HG03045 (cell line): Measurements from ENCODE around the gene SLC22A16.

ENCODE experiments used
- ATAC-seq: cut with Tn5 transposase; IDR thresholded peaks from one replicate; pipeline ENCODE4 v1.9.1; 2021; ENCODE audit warnings: mild to moderate bottlenecking, moderate library complexity; ENCODE audit not compliant: unreplicated experiment

Gene SLC22A16

DNA sequence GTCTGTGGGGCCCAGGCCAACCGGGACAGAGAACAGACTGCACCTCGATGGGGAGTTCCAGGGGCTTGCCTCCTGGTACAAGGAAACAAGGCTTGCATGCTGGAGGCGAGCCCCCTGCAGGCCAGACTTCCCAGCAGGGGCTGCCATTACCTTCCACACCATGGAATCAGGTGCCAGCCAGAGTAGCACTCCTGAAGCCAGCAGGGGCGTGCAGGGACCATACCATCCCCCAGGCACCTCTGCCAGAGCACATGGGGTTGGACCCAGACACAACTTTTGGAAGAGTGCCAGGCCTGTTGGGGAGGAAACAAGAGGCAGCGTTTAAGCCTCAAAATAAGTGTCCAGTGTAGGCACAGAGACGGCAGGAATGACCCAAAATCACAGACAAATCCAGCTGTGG is 67.5 kb downstream of the SLC22A16 start:
- no peak for ATAC-seq

DNA sequence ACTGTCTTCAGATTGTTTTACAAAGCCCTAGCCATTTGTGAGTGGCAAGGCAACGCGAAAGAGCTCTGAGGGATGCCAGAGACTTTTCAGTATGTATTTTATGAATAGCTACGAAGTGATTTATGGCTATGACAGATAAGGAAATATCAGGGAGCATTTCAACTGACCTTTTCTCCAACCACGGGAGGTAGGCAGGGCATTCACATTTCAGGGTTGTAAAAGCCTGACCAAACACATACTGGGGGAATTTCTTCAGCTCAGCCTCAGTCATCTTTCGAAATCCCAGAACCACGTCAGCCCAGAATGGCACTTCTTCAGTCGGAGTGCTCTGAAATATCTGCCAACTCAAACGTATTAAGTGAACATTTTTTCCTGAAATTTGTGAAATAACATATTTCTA is 71.8 kb downstream of the SLC22A16 start:
- no peak for ATAC-seq

DNA sequence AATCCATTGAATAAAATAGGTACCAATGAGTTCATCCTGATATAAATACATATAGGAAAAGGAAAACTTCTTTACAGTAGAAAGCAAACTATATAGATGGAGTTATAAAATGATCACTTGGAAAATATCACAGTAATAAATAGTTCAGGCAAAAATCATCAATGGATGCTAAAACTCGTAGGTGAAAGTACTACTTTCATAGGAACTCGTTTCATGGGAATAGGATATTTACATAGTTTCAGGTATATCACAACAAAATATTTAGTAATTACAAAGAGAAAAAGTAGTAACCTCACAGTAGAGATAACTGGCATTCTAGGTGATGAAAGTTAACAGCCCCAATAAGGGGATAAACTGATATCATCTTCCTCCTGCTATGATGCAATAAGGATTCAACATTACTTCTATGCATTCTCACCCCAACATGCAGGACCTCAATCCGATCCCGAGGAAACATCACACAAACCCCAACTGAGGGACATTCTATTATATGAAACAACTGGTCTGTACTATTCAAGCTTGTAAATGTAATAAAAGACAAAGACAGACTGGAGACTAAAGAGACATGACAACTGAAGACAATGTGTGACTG is 74.7 kb downstream of the SLC22A16 start:
- no peak for ATAC-seq

DNA sequence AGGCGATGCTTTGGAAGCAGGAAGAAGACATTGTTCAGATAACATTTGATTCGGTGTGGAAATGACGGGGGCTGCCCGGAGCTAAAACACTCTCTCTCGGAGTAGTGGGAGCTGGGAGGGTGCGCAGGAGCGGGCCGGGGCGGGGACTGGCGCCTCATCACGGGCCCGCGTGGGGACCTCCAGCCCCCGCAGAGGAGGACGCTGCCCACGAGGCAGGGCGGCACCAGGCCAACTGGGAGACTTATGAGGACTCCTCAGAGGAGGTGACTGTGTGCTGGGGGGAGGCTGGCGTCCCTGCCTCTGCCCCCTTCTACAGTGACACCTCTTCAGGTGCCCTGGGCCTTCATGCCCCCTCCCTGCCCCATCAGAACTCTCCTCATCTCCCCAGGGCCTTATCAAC is 76.2 kb downstream of the SLC22A16 start:
- no peak for ATAC-seq

- ATAC-seq: no peak
Measured at GRCh38 chr6:110399219-110400071, 77.0 kb downstream of the SLC22A16 start.

GRCh38 chr6:110398778-110399177 is 77.6 kb downstream of the SLC22A16 start:
- no peak for ATAC-seq

DNA sequence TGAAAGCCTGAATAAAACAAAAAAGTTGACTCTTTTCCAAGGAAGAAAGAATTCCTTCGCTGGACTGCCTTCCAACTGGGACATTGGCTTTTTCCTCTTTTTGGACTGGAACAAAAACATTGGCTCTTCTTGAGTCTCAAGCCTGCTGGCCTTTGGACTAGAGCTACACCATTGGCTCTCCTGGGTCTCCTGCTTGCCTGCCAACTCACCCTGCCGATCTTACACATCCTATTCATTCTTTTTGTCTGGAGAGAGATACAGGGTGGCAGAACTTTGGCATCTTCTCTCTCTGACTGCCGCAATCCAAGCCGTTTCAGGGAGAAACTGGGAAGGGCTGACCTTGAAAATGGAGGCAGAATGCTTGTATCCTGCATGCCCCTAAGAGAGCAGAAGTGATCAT is 81.2 kb downstream of the SLC22A16 start:
- no peak for ATAC-seq

GRCh38 chr6:110394409-110394808 is 82.0 kb downstream of the SLC22A16 start:
- ATAC-seq: no peak

DNA sequence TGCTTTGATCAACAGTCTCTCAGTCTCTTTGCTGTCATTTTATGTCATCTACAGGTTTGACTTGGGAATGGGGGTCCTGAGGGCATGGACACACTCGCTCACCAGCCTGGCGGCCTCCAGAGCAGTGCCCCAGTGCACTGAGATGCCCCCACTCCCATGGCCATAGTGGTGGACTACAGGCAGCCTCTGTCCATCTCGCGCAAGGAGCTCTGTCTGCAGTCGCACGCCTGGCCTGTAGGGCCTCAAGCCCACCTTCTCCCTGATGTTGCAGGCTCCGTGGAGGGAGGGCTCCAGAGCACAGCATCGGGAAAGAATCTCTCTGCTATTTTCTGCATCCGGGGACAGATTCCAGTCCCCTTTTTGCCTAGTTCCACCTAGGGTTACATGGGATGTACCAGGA is 83.7 kb downstream of the SLC22A16 start:
- ATAC-seq: no peak

DNA sequence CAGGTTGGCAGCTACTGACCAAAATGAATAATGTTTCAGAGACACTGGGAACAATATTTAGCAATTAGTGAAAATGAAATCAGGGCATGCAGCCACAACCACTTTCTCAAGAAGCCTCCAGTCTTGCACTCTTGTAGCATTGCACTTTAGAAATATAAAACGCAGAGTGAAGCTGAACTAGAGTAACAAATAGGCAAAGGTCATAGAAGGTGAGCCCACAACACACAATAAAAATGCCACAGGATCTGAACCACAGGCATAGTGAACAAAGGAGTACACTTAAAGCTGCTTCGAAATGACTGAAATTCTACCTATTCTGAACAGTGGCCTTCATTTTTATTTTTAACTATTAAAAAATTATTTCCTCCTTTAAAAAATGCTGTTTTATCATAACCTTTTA is 86.0 kb downstream of the SLC22A16 start:
- ATAC-seq: no peak

DNA sequence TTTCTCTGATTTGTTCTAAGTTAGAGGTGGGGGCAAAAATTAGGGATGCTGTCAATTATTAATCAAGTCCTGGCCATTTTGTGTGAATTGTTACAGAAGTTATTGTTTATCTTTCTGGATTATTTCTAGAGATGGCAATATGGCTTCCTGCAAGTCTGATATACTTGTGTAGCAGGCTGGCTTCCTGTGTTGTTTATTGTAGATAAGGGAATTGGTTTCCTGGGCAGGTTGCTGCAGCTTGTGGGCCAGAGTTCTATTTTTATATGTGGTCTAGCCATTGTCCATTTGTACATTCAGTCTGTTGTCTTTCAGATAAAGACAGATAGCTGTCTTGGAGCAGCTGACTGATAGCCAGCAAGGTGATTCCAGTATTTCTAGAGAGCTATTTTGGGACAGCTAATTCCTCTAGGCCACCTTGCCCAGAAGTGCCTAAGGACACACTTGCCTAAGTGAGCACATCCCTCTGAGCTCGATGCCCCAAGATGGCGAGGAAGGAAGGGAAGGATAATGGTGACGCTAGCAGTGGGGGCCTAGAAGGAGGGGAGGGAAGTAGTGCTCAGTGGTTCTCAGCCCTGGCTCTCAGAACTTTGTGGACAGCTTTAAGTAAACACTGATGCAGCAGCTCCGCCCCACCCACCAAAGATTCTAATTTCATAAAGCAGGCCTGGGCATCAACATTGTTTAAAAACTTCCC is 86.6 kb downstream of the SLC22A16 start:
- ATAC-seq: no peak

DNA sequence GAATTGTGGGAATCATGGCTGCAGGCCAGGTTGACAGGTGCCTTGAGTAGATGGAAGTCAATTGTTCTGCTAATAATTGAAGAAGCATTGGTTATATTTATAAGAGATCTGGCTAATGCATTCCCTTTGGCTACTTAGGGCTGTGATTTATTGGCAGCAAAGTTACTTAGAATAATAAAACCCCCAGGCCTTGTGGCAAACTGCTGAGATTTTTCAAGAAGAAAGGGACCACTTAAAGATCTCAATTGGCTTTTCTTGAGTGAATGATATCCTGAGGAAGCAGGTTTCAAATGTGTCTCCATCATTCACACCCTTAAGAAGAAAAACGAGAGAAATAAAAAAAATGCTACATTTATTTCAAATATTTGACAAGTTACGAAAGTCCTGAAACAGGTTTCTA is 88.4 kb downstream of the SLC22A16 start:
- no peak for ATAC-seq

GRCh38 chr6:110385458-110385863 is 91.0 kb downstream of the SLC22A16 start:
- ATAC-seq: no peak

DNA sequence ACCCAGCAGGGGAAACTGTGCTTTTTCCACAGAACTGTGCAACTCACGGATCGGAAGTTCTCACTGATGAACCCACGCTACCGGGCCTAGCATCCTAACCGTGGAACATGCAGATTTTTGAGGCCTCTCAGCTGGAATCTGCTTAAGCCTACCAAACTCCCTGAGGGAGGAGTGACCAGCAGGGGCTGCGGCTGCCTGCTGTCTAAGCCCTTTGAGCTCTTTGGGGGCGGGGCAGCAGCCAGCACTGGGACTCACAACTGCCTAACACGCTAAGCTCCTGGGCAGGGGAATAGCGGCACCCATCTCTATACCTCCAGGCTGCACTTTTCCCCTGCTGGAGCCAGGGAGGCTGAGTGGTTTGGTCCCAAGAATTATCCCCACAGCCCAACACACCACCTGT is 97.9 kb downstream of the SLC22A16 start:
- no peak for ATAC-seq
